ENCODE results near the gene NHS.
"Not testable (repeated sequence)": the region's sequence is repeated elsewhere in the genome, so short reads cannot be mapped to it uniquely, and the experiment has no call there.

Gene NHS

DNA sequence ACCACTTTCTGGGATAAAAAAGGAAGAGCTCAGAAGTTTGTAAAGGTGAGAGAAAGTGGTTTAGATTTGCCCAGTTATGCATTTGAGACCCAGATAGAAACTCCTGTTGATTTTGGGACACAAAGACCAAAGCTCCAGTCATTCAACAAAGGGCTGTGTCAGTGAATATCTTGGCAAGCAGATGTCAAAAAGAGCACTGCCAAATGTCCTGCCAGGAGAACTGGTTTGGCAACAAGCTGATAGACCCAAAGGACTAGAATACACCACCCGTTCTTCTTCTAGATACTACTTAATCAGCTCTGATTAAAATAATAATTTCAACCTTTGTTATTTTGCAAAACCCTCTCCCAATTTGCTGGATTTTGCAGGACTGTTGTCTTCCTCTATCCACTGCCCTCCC, 121.4 kb downstream of the NHS start:
- DNase-seq (ENCODE audit: low spot score), result peak; percentile 23

GRCh38 chrX:17497193-17497592, 122.2 kb downstream of the NHS start:
- no peak for DNase-seq (ENCODE audit: low spot score)

DNA sequence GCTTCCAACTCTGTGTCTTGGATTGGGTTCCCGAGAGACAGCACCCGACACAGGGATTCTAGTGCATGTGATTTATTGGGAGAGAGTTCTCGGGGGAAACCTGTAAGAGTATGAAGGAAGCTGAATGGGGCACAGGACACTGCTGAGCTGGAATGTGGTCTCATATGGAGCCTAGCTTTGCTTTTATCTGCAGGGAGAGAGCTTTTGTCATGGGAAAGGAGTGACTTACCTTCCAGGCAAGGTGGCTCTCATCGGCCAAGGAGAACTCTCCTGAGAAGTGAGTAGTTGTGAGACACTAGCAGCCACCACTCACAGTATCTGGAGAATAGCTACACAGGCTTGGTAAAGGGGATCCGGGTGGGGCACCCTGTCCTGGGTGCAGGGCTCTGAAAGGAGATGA, 124.5 kb downstream of the NHS start:
- no peak for DNase-seq (ENCODE audit: low spot score)

DNA sequence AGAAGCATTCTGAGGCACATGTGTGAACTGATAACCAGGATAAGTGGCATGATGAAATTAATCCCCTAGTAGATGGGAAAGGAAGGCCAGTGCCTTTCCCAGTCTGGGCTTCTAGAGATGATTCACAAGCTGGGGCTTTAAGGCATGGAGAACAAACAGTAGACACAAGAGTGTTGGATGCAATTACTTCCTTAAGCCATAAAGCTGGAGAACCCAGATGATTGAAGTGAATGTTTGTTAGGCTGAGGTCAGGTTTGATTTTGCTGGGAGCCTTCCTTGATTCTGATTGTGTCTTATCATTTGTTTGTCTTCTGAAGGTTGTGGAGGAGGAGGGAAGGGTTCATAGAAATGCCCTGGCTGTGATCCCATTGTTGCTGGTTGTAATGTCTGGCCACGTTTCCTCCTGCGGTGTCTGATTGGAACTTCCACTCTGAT, 125.2 kb downstream of the NHS start:
- DNase-seq (ENCODE audit: low spot score), result no peak

- DNase-seq (ENCODE audit: low spot score), result no peak
Measured at GRCh38 chrX:17501746-17502145, 126.7 kb downstream of the NHS start.

DNA sequence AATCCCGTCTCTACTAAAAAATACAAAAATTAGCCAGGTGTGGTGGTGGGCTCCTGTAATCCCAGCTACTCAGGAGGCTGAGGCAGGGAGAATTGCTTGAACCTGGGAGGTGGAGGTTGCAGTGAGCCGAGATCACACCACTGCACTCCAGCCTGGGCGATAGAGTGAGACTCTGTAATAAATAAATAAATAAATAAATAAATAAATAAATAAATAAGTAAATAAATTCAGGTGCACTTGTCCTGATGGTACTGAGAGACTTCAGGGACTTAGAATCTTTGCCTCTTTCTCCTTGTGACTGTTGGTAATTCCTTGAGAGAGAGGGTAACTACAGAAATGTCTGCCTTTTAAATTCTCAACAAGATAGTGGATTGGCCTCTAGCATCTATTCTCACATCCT, 131.4 kb downstream of the NHS start:
- not testable (repeated sequence) for DNase-seq (ENCODE audit: low spot score)

- DNase-seq (ENCODE audit: low spot score), result no peak
Measured at GRCh38 chrX:17511556-17511955, 136.6 kb downstream of the NHS start.

DNA sequence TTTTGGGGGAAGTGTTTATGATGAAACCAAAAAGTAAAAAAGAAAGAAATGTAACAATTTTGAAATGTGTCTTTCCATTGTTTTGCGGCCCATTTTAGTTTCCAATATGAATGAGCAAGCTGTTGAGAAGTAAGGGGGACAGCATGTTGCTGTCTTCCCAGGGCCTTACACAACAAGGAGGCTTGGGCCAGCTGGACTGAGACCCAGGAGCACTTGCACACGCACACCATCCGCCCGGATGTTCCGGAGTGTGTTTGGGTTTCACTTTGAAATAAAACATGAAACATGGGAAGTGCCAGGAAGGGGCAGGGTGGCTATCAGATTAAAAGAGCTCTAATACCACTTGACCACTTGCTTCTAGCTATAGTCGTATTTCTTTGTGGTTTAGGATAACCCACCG, 144.4 kb downstream of the NHS start:
- DNase-seq (ENCODE audit: low spot score), result no peak

DNA sequence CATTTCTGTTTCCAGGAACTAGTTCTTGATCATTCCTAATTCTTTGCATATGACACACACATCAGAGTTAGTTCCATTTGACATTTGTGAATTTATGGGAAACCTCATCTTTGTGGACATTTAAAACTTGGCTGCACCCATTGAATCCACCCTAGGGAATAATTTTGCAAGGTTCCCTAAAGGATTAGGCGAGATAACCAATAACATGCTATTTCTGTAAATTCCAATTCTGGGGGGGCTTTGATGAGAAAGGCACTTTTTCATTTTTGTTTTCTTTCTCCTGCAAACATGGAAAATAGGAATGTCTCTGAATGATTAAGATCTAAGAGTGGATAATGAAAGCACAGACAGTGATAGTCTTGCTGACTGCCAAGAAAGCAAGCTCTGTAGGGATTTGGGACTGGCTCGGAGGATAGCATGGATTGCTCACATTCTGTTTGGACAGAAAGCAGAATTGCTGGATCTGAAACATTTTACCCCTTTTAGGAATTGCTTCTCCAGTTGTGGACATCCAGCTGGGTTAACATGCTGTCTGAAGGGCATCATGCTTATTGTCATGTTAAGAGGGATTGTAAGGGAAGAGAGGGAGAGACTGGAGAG, 145.1 kb downstream of the NHS start:
- no peak for DNase-seq (ENCODE audit: low spot score)

DNA sequence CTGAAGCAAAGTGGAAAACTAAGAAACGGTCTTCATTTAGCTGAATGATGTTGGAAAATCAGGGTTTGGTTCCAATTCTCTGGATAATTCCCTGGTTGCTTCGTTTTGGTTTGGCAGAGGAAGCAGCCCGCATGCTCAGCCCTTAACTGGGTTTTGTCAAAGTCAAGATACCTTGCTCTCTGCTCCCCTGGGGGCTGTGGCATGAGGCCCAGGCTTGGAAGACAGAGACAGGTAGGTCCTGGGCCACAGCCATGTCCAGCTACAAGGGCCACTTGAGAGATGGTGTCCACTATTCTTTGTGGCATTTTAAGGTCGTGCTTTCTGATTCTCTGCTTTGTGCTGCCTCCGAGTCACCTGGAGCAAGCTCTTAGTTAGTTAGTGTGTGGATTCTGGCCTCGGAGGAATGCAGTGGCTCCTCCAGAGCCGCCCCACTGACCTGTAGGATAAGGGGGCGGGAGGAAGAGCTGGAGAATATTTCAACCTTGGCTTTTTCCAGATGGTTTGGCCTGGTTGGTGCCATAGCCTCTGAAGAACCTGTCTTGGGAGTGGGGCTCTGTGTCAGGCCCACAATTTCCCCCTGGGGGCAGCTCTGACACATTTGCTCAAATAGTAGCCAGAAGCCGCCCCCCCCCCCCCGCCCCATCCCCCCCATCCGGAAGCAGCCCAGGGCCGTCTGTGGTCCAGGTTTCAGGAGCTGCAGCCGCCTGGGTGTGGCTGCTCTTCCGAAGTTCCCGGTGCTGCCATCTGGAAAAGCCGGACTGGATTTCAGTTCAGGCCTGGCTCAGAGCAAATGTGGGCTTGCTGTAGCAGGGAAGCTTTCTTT, 147.1 kb downstream of the NHS start:
- DNase-seq (ENCODE audit: low spot score), result peak; percentile 4

- DNase-seq (ENCODE audit: low spot score), result no peak
Measured at GRCh38 chrX:17525266-17525665, 150.3 kb downstream of the NHS start.

DNA sequence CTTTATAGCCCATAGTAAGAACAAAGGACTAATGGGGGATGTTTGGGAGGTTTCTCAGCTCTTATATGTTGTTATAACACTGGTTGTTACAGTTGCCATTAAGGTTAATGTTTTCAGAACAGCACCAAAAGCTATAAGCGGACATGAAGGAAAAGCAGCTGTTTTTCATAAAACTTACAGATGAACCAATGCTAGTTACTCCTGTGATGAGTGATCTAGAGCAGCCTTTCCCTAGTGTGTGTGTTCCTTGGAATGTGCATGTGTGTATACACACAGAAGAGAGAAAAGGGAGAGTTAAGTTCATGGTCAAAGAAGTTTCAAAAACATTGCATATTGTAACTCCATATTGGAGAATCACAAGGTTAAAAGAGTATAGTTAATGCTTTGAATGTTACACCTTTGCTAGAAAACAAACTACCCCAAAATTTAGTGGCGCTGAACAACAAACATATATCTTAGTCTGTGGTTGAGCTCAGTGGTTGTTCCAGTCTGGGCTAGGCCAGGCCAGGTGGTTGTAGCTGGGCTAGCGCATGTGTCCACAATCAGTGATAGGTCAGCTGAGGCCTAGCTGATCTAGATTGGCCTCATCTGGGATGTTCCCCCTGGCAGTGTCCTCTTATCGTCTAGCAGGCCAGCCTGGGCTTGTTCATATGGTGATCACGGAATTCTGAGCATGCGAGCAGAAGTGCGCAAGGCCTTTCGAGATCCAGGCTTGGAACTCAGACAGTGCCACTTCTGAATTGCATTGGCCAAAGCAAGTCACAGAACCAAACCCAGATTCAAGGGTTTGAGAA, 151.0 kb downstream of the NHS start:
- DNase-seq (ENCODE audit: low spot score), result no peak

GRCh38 chrX:17527135-17527701, 152.2 kb downstream of the NHS start:
- no peak for DNase-seq (ENCODE audit: low spot score)

GRCh38 chrX:17527922-17528321, 152.9 kb downstream of the NHS start:
- no peak for DNase-seq (ENCODE audit: low spot score)

GRCh38 chrX:17529151-17529745, 154.2 kb downstream of the NHS start:
- DNase-seq (ENCODE audit: low spot score), result no peak

- no peak for DNase-seq (ENCODE audit: low spot score)
Measured at GRCh38 chrX:17531500-17531899, 156.5 kb downstream of the NHS start.

GRCh38 chrX:17535229-17535628, 160.2 kb downstream of the NHS start:
- peak; percentile 9 for DNase-seq (ENCODE audit: low spot score)

GRCh38 chrX:17537723-17538243, 162.8 kb downstream of the NHS start:
- DNase-seq (ENCODE audit: low spot score), result no peak

DNA sequence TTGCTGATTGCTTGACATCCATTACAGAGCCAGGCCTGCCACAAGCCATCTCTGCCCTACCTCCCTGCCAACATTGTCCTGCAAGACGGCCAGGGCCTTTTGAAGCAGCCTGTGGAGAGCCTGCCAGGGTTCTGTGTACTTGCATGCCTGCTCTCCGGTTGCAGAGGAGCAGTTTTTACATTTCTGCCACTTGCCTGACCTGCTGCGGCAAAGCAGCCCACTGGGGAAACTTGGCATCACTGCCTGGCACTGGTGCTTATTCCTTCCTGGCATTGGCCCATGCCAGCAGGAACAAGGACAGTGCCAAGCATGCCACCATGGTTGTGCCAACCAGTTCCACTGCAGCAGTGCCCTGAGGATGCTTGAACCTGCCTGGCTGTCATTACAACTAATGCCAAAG, 167.1 kb downstream of the NHS start:
- DNase-seq (ENCODE audit: low spot score), result peak; percentile 79

GRCh38 chrX:17544821-17545220, 169.8 kb downstream of the NHS start:
- DNase-seq (ENCODE audit: low spot score), result no peak

- DNase-seq (ENCODE audit: low spot score), result no peak
Measured at GRCh38 chrX:17546356-17546755, 171.4 kb downstream of the NHS start.

DNA sequence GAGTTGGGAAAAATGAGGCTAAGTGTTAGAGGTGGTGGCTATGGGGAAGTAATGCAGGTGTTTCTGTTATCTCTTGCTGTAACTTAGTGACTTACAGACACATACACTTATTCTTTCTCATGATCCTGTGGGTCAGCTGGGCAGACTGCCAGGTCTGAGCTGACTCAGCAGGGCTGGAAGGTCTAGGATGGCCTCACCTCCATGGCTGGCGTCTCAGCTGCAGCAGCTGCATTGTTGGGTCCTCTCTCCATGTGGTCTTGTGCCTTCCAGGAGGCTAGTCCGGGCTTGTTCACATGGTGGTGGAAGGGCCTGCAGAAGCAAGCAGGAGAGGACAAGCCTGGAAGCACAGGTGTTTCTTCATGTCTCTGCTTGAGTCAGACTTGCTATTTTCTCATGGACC, 172.7 kb downstream of the NHS start:
- no peak for DNase-seq (ENCODE audit: low spot score)

Measured in cerebellar cortex (tissue), 1 donor.